Lower leg skin (tissue), 4 donors: ENCODE measurements around the gene COL25A1. TPM values are rescaled to one million over a fixed set of nuclear protein-coding genes. Genes with fewer than 3 reads are reported as not detected.
"Not testable (repeated sequence)": the region's sequence is repeated elsewhere in the genome, so short reads cannot be mapped to it uniquely, and the experiment has no call there.

ENCODE experiments used
- DNase-seq, 2 donors: peaks; one replicate each; pipeline ENCODE4 v3.0.0-alpha.2; 2019; ENCODE audit warnings: low spot score in 2 of 2
- H3K4me3 ChIP-seq: fragments of 200-600 bp; sonication (generic); 2 replicates; pipeline ENCODE4 v1.5.1; 2017; ENCODE audit warnings: mild to moderate bottlenecking, low read depth; ENCODE audit not compliant: poor library complexity, severe bottlenecking
- POLR2A ChIP-seq, 2 donors: fragments of 450-650 bp; IDR thresholded peaks; one replicate each; pipeline ENCODE4 v1.6.1; 2016 to 2017; ENCODE audit warnings: antibody characterized with exemption in 2 of 2, mild to moderate bottlenecking in 1 of 2, moderate library complexity in 1 of 2
- WGBS, 2 donors: methylation state at CpG; one replicate each; pipeline ENCODE4 v1.1.5; 2018; 5-methylcytosine and 5-hydroxymethylcytosine counted together
- intact Hi-C: fragments of 100-400 bp; cut with DNase I; formaldehyde crosslinking; loops from one replicate; pipeline ENCODE4 v1.15.0; 2023; ENCODE audit warnings: low total_unique reads
- total RNA-seq, 4 donors: library from RNA; depleted of rRNA; stranded (reverse); fragments of >200 nt; gene quantifications; one replicate each; pipeline ENCODE4 v1.1.0, GENCODE V29; 2016
- TF ChIP-seq, protein P1 (sequence below), 3 donors: fragments of 450-650 bp; IDR thresholded peaks; one replicate each; pipeline ENCODE4 v1.5.1; 2016; ENCODE audit warnings: antibody characterized with exemption in 3 of 3, mild to moderate bottlenecking in 3 of 3, moderate library complexity in 2 of 3

The COL25A1 gene
- total RNA-seq, 4 donors from 2014 or later: 0.42 to 2.4 (median 1.5) TPM

DNA sequence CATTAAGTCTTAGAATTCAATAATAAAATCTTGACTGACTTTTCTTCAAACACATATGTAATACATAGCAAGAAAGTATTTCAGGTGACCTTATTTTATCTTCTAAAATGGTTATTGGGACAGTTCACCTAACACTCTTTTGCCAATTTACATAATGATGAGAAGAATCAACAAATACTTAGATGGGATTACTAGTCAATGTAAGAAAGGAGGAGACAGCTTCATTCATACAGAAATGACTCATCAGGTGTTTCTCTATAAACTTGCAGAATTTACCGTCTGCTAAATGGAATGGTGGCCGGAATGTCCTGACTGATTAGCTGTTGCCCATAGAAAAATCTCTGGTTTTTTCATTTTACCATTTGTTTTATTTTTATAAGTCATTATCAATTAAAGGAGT is 424.6 kb downstream of the COL25A1 start:
- WGBS, 2 donors: 79 to 90% methylated on average over 2 of the region's 2 CpGs
- intact Hi-C loops: no loop called here
- no peak for DNase-seq
- no peak overlapping the region for H3K4me3 ChIP-seq
- no peak for TF ChIP-seq POLR2A (IDR thresholded peaks at IDR 0.05)
- TF ChIP-seq, protein P1, sequence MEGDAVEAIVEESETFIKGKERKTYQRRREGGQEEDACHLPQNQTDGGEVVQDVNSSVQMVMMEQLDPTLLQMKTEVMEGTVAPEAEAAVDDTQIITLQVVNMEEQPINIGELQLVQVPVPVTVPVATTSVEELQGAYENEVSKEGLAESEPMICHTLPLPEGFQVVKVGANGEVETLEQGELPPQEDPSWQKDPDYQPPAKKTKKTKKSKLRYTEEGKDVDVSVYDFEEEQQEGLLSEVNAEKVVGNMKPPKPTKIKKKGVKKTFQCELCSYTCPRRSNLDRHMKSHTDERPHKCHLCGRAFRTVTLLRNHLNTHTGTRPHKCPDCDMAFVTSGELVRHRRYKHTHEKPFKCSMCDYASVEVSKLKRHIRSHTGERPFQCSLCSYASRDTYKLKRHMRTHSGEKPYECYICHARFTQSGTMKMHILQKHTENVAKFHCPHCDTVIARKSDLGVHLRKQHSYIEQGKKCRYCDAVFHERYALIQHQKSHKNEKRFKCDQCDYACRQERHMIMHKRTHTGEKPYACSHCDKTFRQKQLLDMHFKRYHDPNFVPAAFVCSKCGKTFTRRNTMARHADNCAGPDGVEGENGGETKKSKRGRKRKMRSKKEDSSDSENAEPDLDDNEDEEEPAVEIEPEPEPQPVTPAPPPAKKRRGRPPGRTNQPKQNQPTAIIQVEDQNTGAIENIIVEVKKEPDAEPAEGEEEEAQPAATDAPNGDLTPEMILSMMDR (IDR thresholded peaks at IDR 0.05): no peak

DNA sequence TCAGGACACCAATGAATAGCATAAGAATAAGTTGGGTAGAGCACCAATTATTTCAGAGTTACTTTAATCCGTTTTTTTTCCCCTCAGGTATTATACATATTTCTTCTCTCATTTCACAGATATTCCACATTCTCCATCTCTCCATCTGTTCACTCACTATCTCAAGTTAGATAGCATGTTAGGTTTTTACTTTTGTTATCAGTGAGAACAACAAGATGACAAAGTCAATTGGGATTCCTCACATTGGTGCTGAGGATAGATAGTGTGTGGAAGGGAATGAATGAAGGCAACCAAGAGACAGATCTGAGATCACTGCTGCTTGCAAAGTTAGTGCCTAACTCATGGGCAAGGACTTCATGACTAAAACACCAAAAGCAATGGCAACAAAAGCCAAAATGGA is 427.7 kb downstream of the COL25A1 start:
- intact Hi-C loops: no loop called here
- H3K4me3 ChIP-seq: no peak overlapping the region
- no peak for DNase-seq
- 52 to 58% methylated on average over 1 of the region's 1 CpG for WGBS, 2 donors
- TF ChIP-seq POLR2A (IDR thresholded peaks at IDR 0.05): no peak
- TF ChIP-seq, protein P1 (IDR thresholded peaks at IDR 0.05): no peak

DNA sequence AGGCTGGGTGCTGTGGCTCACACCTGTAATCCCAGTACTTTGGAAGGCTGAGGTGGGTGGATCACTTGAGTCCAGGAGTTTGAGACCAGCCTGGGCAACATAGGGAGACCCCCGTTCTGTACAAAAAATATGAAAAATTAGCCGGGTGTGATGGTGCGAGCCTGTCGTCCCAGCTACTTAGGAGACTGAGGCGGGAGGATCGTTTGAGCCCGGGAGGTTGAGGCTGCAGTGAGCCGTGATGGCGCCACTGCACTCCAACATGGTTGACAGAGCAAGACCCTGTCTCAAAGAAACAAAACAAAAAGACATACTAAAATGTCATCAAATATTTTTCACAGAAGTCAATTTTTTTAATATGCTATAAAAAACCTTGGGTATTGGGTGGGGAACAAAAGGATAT is 432.5 kb downstream of the COL25A1 start:
- peak in 1 of 2 donors; percentile 62 for DNase-seq
- intact Hi-C loops, H3K4me3 ChIP-seq: not testable (repeated sequence)
- WGBS, 2 donors: 91 to 96% methylated on average over 9 of the region's 9 CpGs

DNA sequence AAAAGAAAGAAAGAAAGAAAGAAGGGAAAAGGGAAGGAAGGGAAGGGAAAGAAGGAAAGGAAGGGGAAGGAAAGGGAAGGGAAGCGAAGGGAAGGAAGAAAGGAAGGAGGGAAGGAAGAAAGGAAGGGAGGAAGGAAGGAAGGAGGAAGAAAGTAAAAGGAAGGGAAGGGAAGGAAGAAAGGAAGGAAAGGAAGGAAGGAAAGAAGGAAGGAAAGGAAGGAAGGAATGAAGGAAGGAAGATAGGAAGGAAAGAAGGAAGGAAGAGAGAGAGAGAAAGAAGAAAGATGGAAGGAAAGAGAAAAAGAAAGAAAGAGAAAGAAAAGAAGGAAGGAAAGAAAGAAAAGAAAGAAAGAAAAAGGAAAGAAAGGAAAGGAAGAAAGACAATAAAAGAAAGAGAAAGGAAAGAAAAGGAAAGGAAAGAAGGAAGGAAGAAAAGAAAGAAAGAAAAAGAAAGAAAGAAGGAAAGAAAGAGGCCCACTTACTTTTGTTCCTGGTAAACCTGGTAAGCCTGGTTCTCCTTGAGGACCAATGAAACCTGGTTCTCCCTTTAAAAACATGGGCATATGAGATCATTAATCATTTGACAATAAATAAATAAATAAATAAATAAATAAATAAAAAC is 433.7 kb downstream of the COL25A1 start:
- no peak overlapping the region for H3K4me3 ChIP-seq
- DNase-seq: no peak
- intact Hi-C loops: no loop called here
- 94 to 100% methylated on average over 1 of the region's 1 CpG for WGBS, 2 donors
- TF ChIP-seq POLR2A (IDR thresholded peaks at IDR 0.05): no peak
- TF ChIP-seq, protein P1 (IDR thresholded peaks at IDR 0.05): no peak

DNA sequence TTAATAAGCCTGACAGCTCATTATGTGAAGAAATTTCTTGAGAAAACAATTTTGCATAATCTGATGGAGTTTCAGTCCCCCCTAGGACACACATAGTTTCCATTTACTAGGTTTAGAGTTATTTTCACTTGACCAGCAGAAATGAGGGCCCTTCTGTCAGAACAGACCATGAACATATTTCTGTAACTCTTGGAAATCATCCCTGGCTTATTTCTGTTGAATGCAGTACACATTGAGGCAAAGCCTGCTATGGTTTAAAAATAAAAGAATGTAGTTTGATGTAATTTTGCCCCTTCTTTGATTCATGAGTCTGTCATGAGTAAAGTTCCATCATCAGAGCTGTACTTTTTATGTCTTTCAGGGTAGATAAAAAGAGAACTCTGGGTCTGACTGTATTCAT is 435.0 kb downstream of the COL25A1 start:
- intact Hi-C loops: no loop called here
- no peak overlapping the region for H3K4me3 ChIP-seq
- no peak for DNase-seq
- TF ChIP-seq, protein P1 (IDR thresholded peaks at IDR 0.05): no peak
- no peak for TF ChIP-seq POLR2A (IDR thresholded peaks at IDR 0.05)

DNA sequence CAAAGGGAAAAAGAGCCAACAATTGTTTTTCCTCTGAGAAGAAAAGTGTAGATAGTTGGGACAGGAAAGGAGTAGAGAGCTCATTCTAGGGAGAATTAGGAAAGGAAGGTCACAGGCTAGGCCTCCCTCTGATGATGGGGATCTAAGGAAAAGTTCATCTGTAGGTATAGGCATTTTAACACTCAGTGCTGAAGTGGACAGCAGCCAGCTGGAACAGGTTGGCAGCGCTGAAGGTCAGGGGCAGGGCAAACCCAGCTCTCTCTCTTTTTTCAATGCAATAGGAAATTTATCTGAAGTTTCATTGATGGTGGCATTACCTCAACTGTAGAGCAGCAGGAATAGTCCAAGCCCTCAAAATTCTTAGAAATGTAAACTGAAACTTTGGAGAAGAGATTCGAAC is 441.1 kb downstream of the COL25A1 start:
- 57 to 65% methylated on average over 2 of the region's 2 CpGs for WGBS, 2 donors
- intact Hi-C loops: no loop called here
- no peak for TF ChIP-seq POLR2A (IDR thresholded peaks at IDR 0.05)
- TF ChIP-seq, protein P1 (IDR thresholded peaks at IDR 0.05): no peak

More for the DNA sequence above, 441.1 kb downstream of the COL25A1 start:
- no peak overlapping the region for H3K4me3 ChIP-seq
- no peak for DNase-seq
